ENCODE measurements around the gene HELB. TPM values are rescaled to one million over a fixed set of nuclear protein-coding genes. Genes with fewer than 3 reads are reported as not detected.

The HELB gene
- total RNA-seq (10 to 100 TPM; 30.4 to 32.0 TPM), polyA plus RNA-seq (10 to 100 TPM; 22.0 to 28.7 (median 27.6) TPM), total RNA-seq (27.0 to 133 (median 52.7) reads per million in 6 experiments)

GRCh38 chr12:66301944-66302826 is at the start of gene HELB:
Gene HELB (plus strand): TSS chr12:66302493. CDS start chr12:66302604, 111 bp downstream.
- no peaks in the 10 kb centered on the region for H3K27me3 Mint-ChIP-seq
- H3K36me3 Mint-ChIP-seq: peaks cover 9 to 28% (median 19%) of the 10 kb centered on the region in 3 donors
- H3K27ac Mint-ChIP-seq: peak within 1 kb of the TSS; percentile 87 to 100 (median 99)
- H3K4me1 Mint-ChIP-seq: peaks cover 24 to 61% (median 50%) of the 10 kb centered on the region in 4 donors
- H3K4me3 Mint-ChIP-seq: peak within 1 kb of the TSS; percentile 76 to 100 (median 97)
- peak; percentile 81 to 97 (median 91) for DNase-seq
- no peaks in the 10 kb centered on the region for H3K9me3 Mint-ChIP-seq
- POLR2A ChIA-PET: interaction anchor here (0.5 to 5.3 kb wide), 18 partner anchors 9 to 1133 kb away, joined by 3 to 60 read pairs (median 5); partner anchors contain the start of genes LEMD3 and TMBIM4
- peak; percentile 75 to 77 for ATAC-seq

GRCh38 chr12:66252771-66253170 is 49.5 kb upstream of the HELB start:
- POLR2A ChIA-PET: no interaction called here
- Mint-ChIP-seq H3K4me3 (no peak overlapping the region), H3K27ac (no peak overlapping the region), H3K27me3 (peaks cover 0 to 12% (median 3%) of the 10 kb centered on the region in 5 donors), H3K9me3 (no peaks in the 10 kb centered on the region), H3K4me1 (no peaks in the 10 kb centered on the region), H3K36me3 (no peaks in the 10 kb centered on the region)
- DNase-seq (no peak), ATAC-seq (no peak)

GRCh38 chr12:66255737-66256136 is 46.6 kb upstream of the HELB start:
- no peaks in the 10 kb centered on the region for H3K9me3 Mint-ChIP-seq
- no peaks in the 10 kb centered on the region for H3K36me3 Mint-ChIP-seq
- H3K27me3 Mint-ChIP-seq: peaks cover 0 to 11% (median 3%) of the 10 kb centered on the region in 5 donors
- H3K27ac Mint-ChIP-seq: no peak overlapping the region
- no peak overlapping the region for H3K4me3 Mint-ChIP-seq
- POLR2A ChIA-PET: no interaction called here
- no peaks in the 10 kb centered on the region for H3K4me1 Mint-ChIP-seq
- ATAC-seq (no peak), DNase-seq (no peak)

- Mint-ChIP-seq H3K9me3 (no peaks in the 10 kb centered on the region), H3K4me1 (no peaks in the 10 kb centered on the region), H3K36me3 (no peaks in the 10 kb centered on the region), H3K4me3 (no peak overlapping the region), H3K27me3 (peaks cover 0 to 3% (median 0%) of the 10 kb centered on the region in 5 donors), H3K27ac (no peak overlapping the region)
- DNase-seq (no peak), ATAC-seq (no peak)
- POLR2A ChIA-PET: no interaction called here
These were observed 44.3 kb upstream of the HELB start for GRCh38 chr12:66258011-66258410.

GRCh38 chr12:66262737-66263136 is 39.6 kb upstream of the HELB start:
- DNase-seq (no peak), ATAC-seq (no peak)
- Mint-ChIP-seq H3K27ac (peak overlapping the region in 1 of 10 donors; percentile 19), H3K4me3 (no peak overlapping the region), H3K9me3 (no peaks in the 10 kb centered on the region), H3K27me3 (peaks cover 0 to 9% (median 2%) of the 10 kb centered on the region in 5 donors), H3K36me3 (no peaks in the 10 kb centered on the region), H3K4me1 (peaks cover 0 to 1% (median 0%) of the 10 kb centered on the region in 4 donors)
- POLR2A ChIA-PET: no interaction called here

GRCh38 chr12:66268562-66268961 is 33.7 kb upstream of the HELB start:
- Mint-ChIP-seq H3K4me3 (no peak overlapping the region), H3K9me3 (no peaks in the 10 kb centered on the region), H3K27ac (no peak overlapping the region), H3K36me3 (no peaks in the 10 kb centered on the region), H3K27me3 (peaks cover 0 to 6% (median 2%) of the 10 kb centered on the region in 5 donors), H3K4me1 (peaks cover 0 to 9% (median under 1%) of the 10 kb centered on the region in 4 donors)
- POLR2A ChIA-PET: no interaction called here
- peak in 1 of 2 donors; percentile 22 for ATAC-seq
- no peak for DNase-seq

- Mint-ChIP-seq H3K4me1 (peaks cover 0 to 11% (median under 1%) of the 10 kb centered on the region in 4 donors), H3K4me3 (no peak overlapping the region), H3K36me3 (no peaks in the 10 kb centered on the region), H3K27ac (no peak overlapping the region), H3K9me3 (no peaks in the 10 kb centered on the region), H3K27me3 (peaks cover 0 to 6% (median 2%) of the 10 kb centered on the region in 5 donors)
- DNase-seq (no peak), ATAC-seq (no peak)
- POLR2A ChIA-PET: interaction anchor here (1.4 kb wide), 1 partner anchor 35 kb away, joined by 3 read pairs; no protein-coding TSS in a partner anchor
These were observed 33.2 kb upstream of the HELB start for GRCh38 chr12:66269142-66269541.

- peak in 3 of 10 donors; percentile 39 to 61 (median 59) for DNase-seq
- no peak overlapping the region for H3K4me3 Mint-ChIP-seq
- H3K27ac Mint-ChIP-seq: no peak overlapping the region
These were observed 32.4 kb upstream of the HELB start for GRCh38 chr12:66269757-66270383.

GRCh38 chr12:66270613-66271012 is 31.7 kb upstream of the HELB start:
- H3K27me3 Mint-ChIP-seq: peaks cover 0 to 4% (median 2%) of the 10 kb centered on the region in 5 donors
- no peak for DNase-seq
- POLR2A ChIA-PET: interaction anchor here (0.8 to 1.8 kb wide), 4 partner anchors 18 to 43 kb away, joined by 3 to 12 read pairs (median 4); partner anchors contain the start of gene HELB
- no peaks in the 10 kb centered on the region for H3K9me3 Mint-ChIP-seq
- ATAC-seq: no peak
- no peak overlapping the region for H3K4me3 Mint-ChIP-seq
- H3K36me3 Mint-ChIP-seq: no peaks in the 10 kb centered on the region
- H3K27ac Mint-ChIP-seq: no peak overlapping the region
- peaks cover 0 to 11% (median under 1%) of the 10 kb centered on the region in 4 donors for H3K4me1 Mint-ChIP-seq

More at GRCh38 chr12:66269757-66270383, 32.4 kb upstream of the HELB start:
- Mint-ChIP-seq H3K27me3 (peaks cover 0 to 4% (median 2%) of the 10 kb centered on the region in 5 donors), H3K36me3 (no peaks in the 10 kb centered on the region), H3K4me1 (peaks cover 0 to 11% (median under 1%) of the 10 kb centered on the region in 4 donors), H3K9me3 (no peaks in the 10 kb centered on the region)
- ATAC-seq: peak; percentile 60 to 70
- POLR2A ChIA-PET: interaction anchor here (0.5 to 1.8 kb wide), 5 partner anchors 18 to 141 kb away, joined by 3 to 12 read pairs (median 3); partner anchors contain the start of gene HELB

- no peak overlapping the region for H3K27ac Mint-ChIP-seq
- H3K36me3 Mint-ChIP-seq: no peaks in the 10 kb centered on the region
- ATAC-seq: no peak
- POLR2A ChIA-PET: interaction anchor here (0.7 kb wide), 1 partner anchor 138 kb away, joined by 5 read pairs; no protein-coding TSS in a partner anchor
- no peak overlapping the region for H3K4me3 Mint-ChIP-seq
- no peaks in the 10 kb centered on the region for H3K9me3 Mint-ChIP-seq
- H3K27me3 Mint-ChIP-seq: no peaks in the 10 kb centered on the region
- DNase-seq: no peak
- H3K4me1 Mint-ChIP-seq: peaks cover 3 to 17% (median 5%) of the 10 kb centered on the region in 4 donors
These were observed 29.6 kb upstream of the HELB start for GRCh38 chr12:66272650-66273049.

GRCh38 chr12:66273147-66273546 is 29.1 kb upstream of the HELB start:
- no peaks in the 10 kb centered on the region for H3K27me3 Mint-ChIP-seq
- H3K9me3 Mint-ChIP-seq: no peaks in the 10 kb centered on the region
- peaks cover 3 to 17% (median 5%) of the 10 kb centered on the region in 4 donors for H3K4me1 Mint-ChIP-seq
- POLR2A ChIA-PET: interaction anchor here (0.7 kb wide), 1 partner anchor 137 kb away, joined by 5 read pairs; no protein-coding TSS in a partner anchor
- ATAC-seq: no peak
- H3K27ac Mint-ChIP-seq: no peak overlapping the region
- no peaks in the 10 kb centered on the region for H3K36me3 Mint-ChIP-seq
- H3K4me3 Mint-ChIP-seq: no peak overlapping the region
- DNase-seq: no peak

GRCh38 chr12:66275040-66275439 is 27.3 kb upstream of the HELB start:
- Mint-ChIP-seq H3K4me1 (peaks cover 9 to 31% (median 18%) of the 10 kb centered on the region in 4 donors), H3K27ac (no peak overlapping the region), H3K36me3 (no peaks in the 10 kb centered on the region), H3K9me3 (no peaks in the 10 kb centered on the region), H3K27me3 (no peaks in the 10 kb centered on the region), H3K4me3 (no peak overlapping the region)
- POLR2A ChIA-PET: no interaction called here
- ATAC-seq (no peak), DNase-seq (no peak)

Measured in naive thymus-derived CD8-positive, alpha-beta T cell (primary cell).